Body of pancreas (tissue), 4 donors: ENCODE results near the gene PVR. TPM values are rescaled to one million over a fixed set of nuclear protein-coding genes. Genes with fewer than 3 reads are reported as not detected.

ENCODE experiments used
- ATAC-seq: fragments of 150-250 bp; one replicate; pipeline ENCODE4 v1.9.1; 2016
- DNase-seq, 4 donors: peaks; one replicate each; pipeline ENCODE4 v3.0.0-alpha.2; 2019
- H3K27ac ChIP-seq, 4 donors: fragments of 200-600 bp; sonication (generic); 1 replicate in 3 of 4; 2 replicates in 1 of 4; pipeline versions ENCODE4 v1.5.1 to v1.6.1; 2016 to 2019; ENCODE audit warnings: mild to moderate bottlenecking in 1 of 4, mixed read lengths in 1 of 4, moderate library complexity in 1 of 4
- H3K27me3 ChIP-seq, 2 donors: fragments of 200-600 bp; sonication (generic); one replicate each; pipeline ENCODE4 v1.6.0; 2016; ENCODE audit warnings: mild to moderate bottlenecking in 1 of 2
- H3K36me3 ChIP-seq, 2 donors: fragments of 200-600 bp; sonication (generic); replicated peaks in 1 of 2; 2 replicates each; pipeline ENCODE4 v1.5.1; 2016; ENCODE audit warnings: low read depth in 2 of 2; ENCODE audit not compliant: insufficient read depth in 1 of 2
- H3K4me1 ChIP-seq: fragments of 200-600 bp; sonication (generic); one replicate; pipeline ENCODE4 v1.6.0; 2016
- H3K4me3 ChIP-seq, 2 donors: fragments of 200-600 bp; sonication (generic); 1 replicate in 1 of 2; 2 replicates in 1 of 2; pipeline ENCODE4 v1.5.1; 2016 to 2019
- H3K9me3 ChIP-seq, 3 donors: fragments of 200-600 bp; sonication (generic); 1 replicate in 2 of 3; 2 replicates in 1 of 3; pipeline ENCODE4 v1.5.1; 2016
- CTCF ChIP-seq, 7 experiments: fragments of 450-650 bp in 4 of 7; fragments of 200-600 bp in 3 of 7; sonication (generic) in 3 of 7; IDR thresholded peaks; one replicate each; pipeline ENCODE4 v1.5.1; 2016 to 2019; ENCODE audit warnings: antibody characterized with exemption in 7 of 7
- POLR2A ChIP-seq, 3 donors: fragments of 450-650 bp; IDR thresholded peaks; one replicate each; pipeline ENCODE4 v1.6.1; 2016; ENCODE audit warnings: antibody characterized with exemption in 3 of 3, mild to moderate bottlenecking in 2 of 3
- WGBS, 2 donors: methylation state at CpG; one replicate each; pipeline ENCODE4 v1.1.5; 2017; 5-methylcytosine and 5-hydroxymethylcytosine counted together
- intact Hi-C: fragments of 100-400 bp; cut with DNase I; formaldehyde crosslinking; loops from one replicate; pipeline ENCODE4 v1.15.1; 2023
- total RNA-seq, 2 donors: library from RNA; depleted of rRNA; stranded (reverse); fragments of >200 nt; gene quantifications; one replicate each; pipeline ENCODE4 v1.1.0, GENCODE V29; 2016

The PVR gene
- total RNA-seq, 2 donors from 2014 or later = 36.8 to 55.4 TPM

- intact Hi-C loops = no loop called here
- no peak for TF ChIP-seq CTCF (IDR thresholded peaks at IDR 0.05)
- TF ChIP-seq POLR2A (IDR thresholded peaks at IDR 0.05) = no peak
- Histone ChIP-seq H3K9me3 (no peaks in the 10 kb centered on the region), H3K4me3 (no peak overlapping the region), H3K27ac (peak overlapping the region in 1 of 4 donors; percentile 9), H3K27me3 (no peaks in the 10 kb centered on the region), H3K36me3 (no peaks in the 10 kb centered on the region), H3K4me1 (peaks cover 14% of the 10 kb centered on the region)
- ATAC-seq (peak; percentile 64), DNase-seq (peak in 3 of 4 donors; percentile 33 to 36 (median 35))
- 51 to 64% methylated on average over 2 of the region's 2 CpGs for WGBS, 2 donors
Observed at GRCh38 chr19:44611812-44612295, 31.9 kb upstream of the PVR start.

GRCh38 chr19:44613295-44614178 lies 30.2 kb upstream of the PVR start, which contains the start of gene IGSF23:
TSS of gene IGSF23 (plus strand) at chr19:44613563. CDS start at chr19:44613646, 83 bp downstream.
- Histone ChIP-seq H3K4me3 (no peak within 1 kb of the TSS), H3K27me3 (no peaks in the 10 kb centered on the region), H3K4me1 (peaks cover 14% of the 10 kb centered on the region), H3K9me3 (no peaks in the 10 kb centered on the region), H3K27ac (no peak within 1 kb of the TSS), H3K36me3 (no peaks in the 10 kb centered on the region)
- 89 to 90% methylated on average over 15 to 25 of the region's 25 CpGs for WGBS, 2 donors
- ATAC-seq (no peak), DNase-seq (no peak)
- intact Hi-C loops = no loop called here
- TF ChIP-seq CTCF (IDR thresholded peaks at IDR 0.05) = no peak
- TF ChIP-seq POLR2A (IDR thresholded peaks at IDR 0.05) = no peak

GRCh38 chr19:44614313-44614712 lies 29.4 kb upstream of the PVR start:
- no peaks in the 10 kb centered on the region for H3K36me3 ChIP-seq
- no peak overlapping the region for H3K4me3 ChIP-seq
- 94 to 97% methylated on average over 10 of the region's 10 CpGs for WGBS, 2 donors
- no peak for TF ChIP-seq CTCF (IDR thresholded peaks at IDR 0.05)
- TF ChIP-seq POLR2A (IDR thresholded peaks at IDR 0.05) = no peak
- DNase-seq (no peak), ATAC-seq (no peak)
- intact Hi-C loops = no loop called here
- H3K27me3 ChIP-seq = no peaks in the 10 kb centered on the region
- H3K9me3 ChIP-seq = no peaks in the 10 kb centered on the region
- no peak overlapping the region for H3K27ac ChIP-seq
- peaks cover 14% of the 10 kb centered on the region for H3K4me1 ChIP-seq

GRCh38 chr19:44615863-44616247 lies 27.9 kb upstream of the PVR start:
- TF ChIP-seq POLR2A (IDR thresholded peaks at IDR 0.05) (no peak), CTCF (IDR thresholded peaks at IDR 0.05) (no peak)
- Histone ChIP-seq H3K9me3 (no peaks in the 10 kb centered on the region), H3K27me3 (no peaks in the 10 kb centered on the region), H3K36me3 (no peaks in the 10 kb centered on the region), H3K4me1 (peaks cover 14% of the 10 kb centered on the region), H3K4me3 (no peak overlapping the region), H3K27ac (peak overlapping the region in 2 of 4 donors; percentile 21 to 39)
- WGBS, 2 donors = 29 to 32% methylated on average over 5 of the region's 5 CpGs
- no peak for DNase-seq
- intact Hi-C loops = no loop called here
- ATAC-seq = no peak
